ENCODE measurements around the gene CD248. TPM values are rescaled to one million over a fixed set of nuclear protein-coding genes. Genes with fewer than 3 reads are reported as not detected.
"Not testable (repeated sequence)": the region's sequence is repeated elsewhere in the genome, so short reads cannot be mapped to it uniquely, and the experiment has no call there.

Gene CD248
- total RNA-seq, 2 donors from 2014 or later = not detected

DNA sequence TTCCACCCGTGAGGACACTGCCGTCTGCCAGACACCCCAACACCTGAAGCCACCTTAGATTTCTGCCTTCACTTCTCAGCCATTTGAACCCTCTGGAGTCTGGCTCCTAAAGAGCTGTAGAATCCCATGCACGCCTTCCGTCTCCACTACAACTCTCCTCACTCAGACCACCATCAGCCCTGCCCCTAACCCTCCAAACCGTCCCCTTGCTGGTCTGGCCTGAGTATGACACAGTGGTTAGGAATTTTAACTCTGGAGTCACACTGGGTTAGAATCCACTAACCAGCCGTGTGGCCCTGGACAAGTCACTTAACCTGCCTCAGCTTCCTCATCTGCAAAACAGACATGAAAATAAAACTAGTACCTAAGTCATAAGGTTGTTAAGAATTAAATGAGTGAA lies 35.8 kb downstream of the CD248 start:
- peak overlapping the region; percentile 60 for H3K4me3 Mint-ChIP-seq
- DNase-seq (no peak), ATAC-seq (no peak)
- no peaks in the 10 kb centered on the region for H3K27me3 Mint-ChIP-seq
- H3K4me1 Mint-ChIP-seq = peaks cover 26% of the 10 kb centered on the region
- H3K36me3 Mint-ChIP-seq (ENCODE audit: low read depth) = no peaks in the 10 kb centered on the region
- H3K27ac Mint-ChIP-seq = peak overlapping the region; percentile 94
- no peaks in the 10 kb centered on the region for H3K9me3 ChIP-seq (ENCODE audit: control insufficient read depth, low read length, poor library complexity, severe bottlenecking)

- H3K27ac Mint-ChIP-seq = peak overlapping the region; percentile 94
- ATAC-seq = no peak
- no peak overlapping the region for H3K4me3 Mint-ChIP-seq
- H3K36me3 Mint-ChIP-seq (ENCODE audit: low read depth) = no peaks in the 10 kb centered on the region
- no peaks in the 10 kb centered on the region for H3K9me3 ChIP-seq (ENCODE audit: control insufficient read depth, low read length, poor library complexity, severe bottlenecking)
- peaks cover 23% of the 10 kb centered on the region for H3K4me1 Mint-ChIP-seq
- H3K27me3 Mint-ChIP-seq = no peaks in the 10 kb centered on the region
- DNase-seq = no peak
Measured at GRCh38 chr11:66280428-66280827, 36.4 kb downstream of the CD248 start.

DNA sequence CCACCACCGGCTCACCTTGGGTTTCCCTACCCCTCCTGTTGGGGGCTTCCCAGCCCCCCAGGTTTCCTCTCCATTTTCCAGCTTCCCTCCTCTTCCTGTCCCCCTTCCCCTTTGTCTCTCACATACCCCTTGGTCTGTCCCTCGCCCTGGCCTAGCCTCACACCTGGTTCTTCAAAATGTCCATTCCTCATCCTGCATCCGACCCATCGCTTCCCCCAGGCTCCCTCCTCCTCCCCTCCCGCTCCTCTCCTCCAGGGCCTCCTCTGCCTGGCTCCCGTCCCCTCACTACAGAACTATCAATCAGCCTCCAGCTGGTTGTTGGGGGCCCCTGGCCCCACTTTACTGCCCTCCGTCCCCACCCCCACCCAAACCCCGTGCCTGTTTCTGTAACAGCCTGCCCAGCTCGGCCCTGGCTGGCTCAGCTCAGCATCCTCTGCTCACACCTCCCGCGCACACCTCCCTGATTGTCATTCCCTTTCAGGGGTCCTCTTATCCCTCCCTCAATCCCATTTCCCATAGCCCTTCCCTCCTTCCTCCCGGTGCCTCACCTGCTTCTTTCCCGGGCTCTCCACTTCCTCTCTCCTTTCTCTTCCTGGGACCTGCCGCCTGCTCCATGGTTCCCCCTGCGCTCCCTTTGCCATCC lies 37.6 kb downstream of the CD248 start:
- H3K4me3 Mint-ChIP-seq = peak overlapping the region; percentile 89
- peak overlapping the region; percentile 94 for H3K27ac Mint-ChIP-seq

DNA sequence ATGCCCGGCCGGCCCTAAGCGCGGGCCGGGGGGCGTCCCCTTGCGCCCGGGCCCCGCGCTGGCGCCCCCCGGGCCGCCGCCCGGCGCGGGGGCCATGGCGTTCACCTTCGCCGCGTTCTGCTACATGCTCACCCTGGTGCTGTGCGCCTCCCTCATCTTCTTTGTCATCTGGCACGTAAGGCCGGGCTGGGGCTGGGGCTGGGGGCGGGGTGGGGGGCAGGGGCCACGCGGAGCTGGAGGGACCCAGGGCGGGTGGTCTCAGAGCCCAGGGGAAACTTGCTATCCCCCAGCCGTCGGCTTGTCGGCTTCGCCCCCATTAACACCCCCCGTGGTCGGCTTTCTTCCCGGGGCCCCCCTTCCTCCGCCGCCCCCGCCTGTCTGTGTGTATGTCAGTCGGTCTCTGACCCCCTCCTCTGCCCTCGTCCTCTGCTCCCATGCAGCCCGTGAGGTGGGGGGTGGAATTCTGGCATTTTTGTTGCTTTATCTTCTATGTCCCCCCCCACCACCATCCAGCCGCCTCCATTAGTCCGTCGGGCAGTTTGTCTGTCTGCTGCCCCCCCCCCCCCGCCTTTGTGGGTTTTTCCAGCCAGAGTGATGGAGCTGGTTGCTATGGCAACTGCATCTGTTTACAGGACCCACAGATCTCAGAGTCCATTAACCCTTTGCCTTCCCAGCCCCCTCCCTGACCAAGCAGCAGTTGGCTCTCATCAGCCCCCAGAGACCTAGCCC lies 38.3 kb downstream of the CD248 start:
- no peak for ATAC-seq
- H3K9me3 ChIP-seq (ENCODE audit: control insufficient read depth, low read length, poor library complexity, severe bottlenecking) = no peaks in the 10 kb centered on the region
- H3K27me3 Mint-ChIP-seq = no peaks in the 10 kb centered on the region
- H3K27ac Mint-ChIP-seq = peak overlapping the region; percentile 94
- no peak for DNase-seq
- H3K36me3 Mint-ChIP-seq (ENCODE audit: low read depth) = peaks cover 4% of the 10 kb centered on the region
- H3K4me1 Mint-ChIP-seq = peaks cover 32% of the 10 kb centered on the region
- peak overlapping the region; percentile 89 for H3K4me3 Mint-ChIP-seq

More for the DNA sequence above, 37.6 kb downstream of the CD248 start:
- no peaks in the 10 kb centered on the region for H3K9me3 ChIP-seq (ENCODE audit: control insufficient read depth, low read length, poor library complexity, severe bottlenecking)
- Mint-ChIP-seq H3K27me3 (no peaks in the 10 kb centered on the region), H3K4me1 (peaks cover 29% of the 10 kb centered on the region), H3K36me3 (ENCODE audit: low read depth) (peaks cover under 1% of the 10 kb centered on the region)
- ATAC-seq (no peak), DNase-seq (no peak)

GRCh38 chr11:66277471-66278362 lies 39.1 kb downstream of the CD248 start, which contains the start of gene CNIH2:
TSS of gene CNIH2 (plus strand) at chr11:66278175. CDS start at chr11:66278457, 282 bp downstream.
- Mint-ChIP-seq H3K4me3 (peak within 1 kb of the TSS; percentile 89), H3K27me3 (no peaks in the 10 kb centered on the region), H3K36me3 (ENCODE audit: low read depth) (peaks cover 7% of the 10 kb centered on the region), H3K4me1 (peaks cover 32% of the 10 kb centered on the region), H3K27ac (peak within 1 kb of the TSS; percentile 94)
- no peaks in the 10 kb centered on the region for H3K9me3 ChIP-seq (ENCODE audit: control insufficient read depth, low read length, poor library complexity, severe bottlenecking)
- DNase-seq (peak; percentile 52 to 64 (median 58)), ATAC-seq (peak; percentile 40)

DNA sequence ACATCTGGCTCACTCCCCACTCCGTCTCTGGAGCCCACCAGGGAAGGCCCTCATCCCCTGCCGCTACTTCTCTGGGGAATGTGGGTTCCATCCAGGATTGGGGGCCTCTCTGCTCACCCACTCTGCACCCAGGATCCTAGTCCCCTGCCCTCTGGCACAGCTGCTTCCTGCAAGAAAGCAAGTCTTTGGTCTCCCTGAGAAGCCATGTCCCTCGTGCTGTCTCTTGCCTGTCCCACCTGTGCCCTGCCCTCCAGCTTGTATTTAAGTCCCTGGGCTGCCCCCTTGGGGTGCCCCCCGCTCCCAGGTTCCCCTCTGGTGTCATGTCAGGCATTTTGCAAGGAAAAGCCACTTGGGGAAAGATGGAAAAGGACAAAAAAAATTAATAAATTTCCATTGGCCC lies 39.8 kb downstream of the CD248 start:
- peak overlapping the region; percentile 19 for H3K4me3 Mint-ChIP-seq
- H3K27me3 Mint-ChIP-seq; H3K9me3 ChIP-seq (ENCODE audit: control insufficient read depth, low read length, poor library complexity, severe bottlenecking); DNase-seq; H3K36me3 Mint-ChIP-seq (ENCODE audit: low read depth); ATAC-seq: not testable (repeated sequence)
- peaks cover 26% of the 10 kb centered on the region for H3K4me1 Mint-ChIP-seq
- H3K27ac Mint-ChIP-seq = peak overlapping the region; percentile 67

DNA sequence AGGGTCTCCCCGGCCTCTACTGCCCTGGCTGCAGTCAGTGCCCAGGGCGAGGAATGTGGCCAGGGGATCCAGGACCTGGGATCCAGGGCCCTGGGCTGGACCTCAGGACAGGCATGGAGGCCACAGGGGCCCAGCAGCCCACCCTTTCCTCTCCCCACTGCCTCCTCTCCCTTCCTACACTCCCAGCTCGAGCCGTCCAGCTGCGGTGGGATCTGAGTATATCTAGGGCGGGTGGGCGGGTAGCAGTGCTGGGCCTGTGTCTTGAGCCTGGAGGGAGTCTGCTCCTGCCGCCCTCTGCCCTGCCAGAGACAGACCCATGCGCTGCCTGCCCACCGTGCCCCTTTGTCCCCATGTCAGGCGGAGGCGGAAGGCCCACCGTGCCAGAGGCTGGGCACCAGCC lies 40.2 kb downstream of the CD248 start:
- not testable (repeated sequence) for H3K4me3 Mint-ChIP-seq; H3K36me3 Mint-ChIP-seq (ENCODE audit: low read depth); DNase-seq; H3K27me3 Mint-ChIP-seq; H3K9me3 ChIP-seq (ENCODE audit: control insufficient read depth, low read length, poor library complexity, severe bottlenecking); ATAC-seq
- H3K4me1 Mint-ChIP-seq = peaks cover 23% of the 10 kb centered on the region
- H3K27ac Mint-ChIP-seq = peak overlapping the region; percentile 67

DNA sequence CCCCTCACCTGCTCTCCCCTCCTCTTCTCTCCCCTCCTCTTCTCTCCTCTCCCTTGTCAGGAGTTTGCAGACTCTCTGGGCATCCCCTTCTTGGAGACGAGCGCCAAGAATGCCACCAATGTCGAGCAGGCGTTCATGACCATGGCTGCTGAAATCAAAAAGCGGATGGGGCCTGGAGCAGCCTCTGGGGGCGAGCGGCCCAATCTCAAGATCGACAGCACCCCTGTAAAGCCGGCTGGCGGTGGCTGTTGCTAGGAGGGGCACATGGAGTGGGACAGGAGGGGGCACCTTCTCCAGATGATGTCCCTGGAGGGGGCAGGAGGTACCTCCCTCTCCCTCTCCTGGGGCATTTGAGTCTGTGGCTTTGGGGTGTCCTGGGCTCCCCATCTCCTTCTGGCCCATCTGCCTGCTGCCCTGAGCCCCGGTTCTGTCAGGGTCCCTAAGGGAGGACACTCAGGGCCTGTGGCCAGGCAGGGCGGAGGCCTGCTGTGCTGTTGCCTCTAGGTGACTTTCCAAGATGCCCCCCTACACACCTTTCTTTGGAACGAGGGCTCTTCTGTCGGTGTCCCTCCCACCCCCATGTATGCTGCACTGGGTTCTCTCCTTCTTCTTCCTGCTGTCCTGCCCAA lies 40.7 kb downstream of the CD248 start:
- Mint-ChIP-seq H3K27me3 (no peaks in the 10 kb centered on the region), H3K36me3 (ENCODE audit: low read depth) (peaks cover 7% of the 10 kb centered on the region), H3K27ac (no peak overlapping the region), H3K4me1 (peaks cover 22% of the 10 kb centered on the region), H3K4me3 (no peak overlapping the region)
- DNase-seq (no peak), ATAC-seq (no peak)
- H3K9me3 ChIP-seq (ENCODE audit: control insufficient read depth, low read length, poor library complexity, severe bottlenecking) = no peaks in the 10 kb centered on the region

- H3K27me3 Mint-ChIP-seq = no peaks in the 10 kb centered on the region
Measured at GRCh38 chr11:66275396-66275795, 41.4 kb downstream of the CD248 start.

GRCh38 chr11:66274219-66274618 lies 42.6 kb downstream of the CD248 start:
- no peaks in the 10 kb centered on the region for H3K27me3 Mint-ChIP-seq
- DNase-seq (no peak), ATAC-seq (no peak)
- H3K36me3 Mint-ChIP-seq (ENCODE audit: low read depth) = peaks cover 9% of the 10 kb centered on the region
- no peak overlapping the region for H3K4me3 Mint-ChIP-seq
- no peak overlapping the region for H3K27ac Mint-ChIP-seq
- no peaks in the 10 kb centered on the region for H3K9me3 ChIP-seq (ENCODE audit: control insufficient read depth, low read length, poor library complexity, severe bottlenecking)
- peaks cover 29% of the 10 kb centered on the region for H3K4me1 Mint-ChIP-seq

More at GRCh38 chr11:66275396-66275795, 41.4 kb downstream of the CD248 start:
- no peak for DNase-seq
- no peak for ATAC-seq
- H3K9me3 ChIP-seq (ENCODE audit: control insufficient read depth, low read length, poor library complexity, severe bottlenecking) = no peaks in the 10 kb centered on the region
- Mint-ChIP-seq H3K4me3 (no peak overlapping the region), H3K36me3 (ENCODE audit: low read depth) (peaks cover 7% of the 10 kb centered on the region), H3K4me1 (peaks cover 25% of the 10 kb centered on the region), H3K27ac (no peak overlapping the region)

GRCh38 chr11:66272596-66272995 lies 44.2 kb downstream of the CD248 start:
- Mint-ChIP-seq H3K27me3 (no peaks in the 10 kb centered on the region), H3K4me1 (peaks cover 34% of the 10 kb centered on the region), H3K36me3 (ENCODE audit: low read depth) (peaks cover 13% of the 10 kb centered on the region), H3K27ac (no peak overlapping the region), H3K4me3 (peak overlapping the region; percentile 19)
- DNase-seq (no peak), ATAC-seq (no peak)
- no peaks in the 10 kb centered on the region for H3K9me3 ChIP-seq (ENCODE audit: control insufficient read depth, low read length, poor library complexity, severe bottlenecking)

GRCh38 chr11:66271816-66272215 lies 45.0 kb downstream of the CD248 start:
- Mint-ChIP-seq H3K4me3 (no peak overlapping the region), H3K36me3 (ENCODE audit: low read depth) (peaks cover 13% of the 10 kb centered on the region), H3K27ac (peak overlapping the region; percentile 4), H3K4me1 (peaks cover 37% of the 10 kb centered on the region), H3K27me3 (no peaks in the 10 kb centered on the region)
- DNase-seq (no peak), ATAC-seq (no peak)
- H3K9me3 ChIP-seq (ENCODE audit: control insufficient read depth, low read length, poor library complexity, severe bottlenecking) = no peaks in the 10 kb centered on the region
